Stimulated activated CD4-positive, alpha-beta T cell treated with anti-CD3 and anti-CD28 coated beads, TNF-alpha, amount 100 ng/mL, for 48 hours (primary cell): ENCODE results near the gene TXNDC17.
"Not testable (repeated sequence)": the region's sequence is repeated elsewhere in the genome, so short reads cannot be mapped to it uniquely, and the experiment has no call there.

Experiments used
- DNase-seq, 3 donors: peaks; one replicate each; pipeline ENCODE4 v3.0.0-alpha.2; 2020; ENCODE audit warnings: low read depth in 3 of 3

Gene TXNDC17

GRCh38 chr17:6636616-6637457 lies 4.0 kb upstream of the TXNDC17 start:
- DNase-seq, result no peak

DNA sequence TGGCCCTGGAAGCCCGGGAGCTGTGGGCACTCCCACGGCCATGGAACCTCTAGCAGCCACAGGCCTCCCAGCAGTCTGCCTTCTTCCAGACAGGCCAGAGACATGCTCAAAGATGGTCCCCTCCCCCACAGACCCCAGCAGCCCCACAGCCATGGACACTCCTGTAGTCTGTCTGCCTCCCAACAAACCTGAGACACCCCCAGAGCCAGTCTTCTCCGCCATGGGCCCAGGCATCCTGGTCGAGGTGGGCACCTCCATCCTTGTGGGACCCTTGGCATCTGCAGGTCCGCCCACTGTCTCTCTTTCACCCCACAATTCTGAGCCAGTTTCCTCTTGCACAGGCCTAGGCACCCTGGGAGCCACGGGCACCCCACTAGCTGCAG lies 3.4 kb upstream of the TXNDC17 start:
- no peak for DNase-seq

GRCh38 chr17:6638046-6638908 lies 2.6 kb upstream of the TXNDC17 start:
- no peak for DNase-seq

GRCh38 chr17:6639014-6639585 lies 1.8 kb upstream of the TXNDC17 start:
- DNase-seq, result no peak

DNA sequence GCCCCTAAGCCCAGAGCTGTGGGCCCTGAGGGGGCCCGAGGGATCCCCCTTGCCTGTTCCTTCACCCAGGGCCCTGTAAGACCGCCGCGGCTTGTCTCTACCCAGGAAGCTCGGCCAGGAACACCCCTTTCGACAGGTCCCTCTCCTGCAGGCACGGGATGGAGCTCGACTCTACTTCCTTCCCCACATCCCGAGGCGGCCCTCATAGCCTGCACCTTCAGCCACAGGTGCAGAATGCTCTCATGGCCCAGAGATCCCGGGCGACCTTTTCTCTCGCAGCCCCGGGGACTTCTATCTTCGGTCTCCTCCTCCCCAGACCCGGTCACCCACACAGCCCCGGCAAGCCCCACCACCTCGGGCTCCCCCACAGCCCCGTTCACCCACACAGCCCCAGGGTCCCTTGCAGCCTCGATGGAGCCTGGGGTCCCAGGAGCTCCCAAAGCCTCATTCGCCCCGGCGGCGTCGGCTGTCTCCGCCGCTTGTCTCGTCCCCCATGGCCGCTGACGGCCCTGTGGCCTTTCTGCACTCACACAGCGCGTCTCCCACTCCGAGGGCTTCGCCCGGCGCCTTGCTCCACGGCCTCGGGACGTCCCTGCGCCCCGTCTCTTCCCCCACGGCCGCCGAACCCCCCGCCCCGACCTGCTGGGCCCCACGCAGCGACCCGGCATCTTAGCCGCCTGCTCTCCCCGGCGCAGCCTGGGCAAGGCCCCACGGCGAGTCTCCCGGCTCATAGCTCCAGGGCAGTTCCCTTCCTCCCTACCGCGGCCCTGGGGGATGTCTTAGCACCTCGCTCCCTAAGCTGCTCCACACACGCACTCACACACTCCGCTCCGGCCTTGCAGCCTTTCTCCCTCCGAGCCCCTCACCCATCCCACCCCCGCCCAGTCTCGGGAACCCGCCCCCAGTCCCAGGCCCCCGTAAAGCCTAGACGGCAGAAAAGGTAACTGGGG lies 999 bp upstream of the TXNDC17 start:
- DNase-seq, result no peak

GRCh38 chr17:6641247-6641863 lies 495 bp downstream of the TXNDC17 start:
- DNase-seq, result no peak

DNA sequence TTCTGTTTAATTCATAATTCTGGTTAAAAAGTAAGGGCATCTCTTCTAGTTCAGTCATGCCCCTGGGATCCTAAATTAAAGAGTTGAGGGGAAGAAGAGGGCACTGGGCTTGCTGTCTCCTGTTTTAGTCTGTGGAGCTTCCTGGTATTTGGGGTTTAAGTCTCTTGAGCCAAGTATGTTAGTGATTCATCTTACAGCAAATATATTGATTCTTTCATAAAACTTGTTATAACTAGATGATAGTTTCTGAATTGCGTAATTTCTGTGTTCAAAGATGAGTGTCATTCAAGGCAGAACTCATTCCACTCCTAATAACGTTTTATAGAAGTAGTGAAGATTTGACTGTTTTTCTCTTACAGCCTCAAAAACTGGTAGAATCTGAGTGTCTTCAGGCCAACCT lies 1.7 kb downstream of the TXNDC17 start:
- DNase-seq, result no peak

GRCh38 chr17:6643451-6644125 lies 2.7 kb downstream of the TXNDC17 start:
- no peak for DNase-seq

DNA sequence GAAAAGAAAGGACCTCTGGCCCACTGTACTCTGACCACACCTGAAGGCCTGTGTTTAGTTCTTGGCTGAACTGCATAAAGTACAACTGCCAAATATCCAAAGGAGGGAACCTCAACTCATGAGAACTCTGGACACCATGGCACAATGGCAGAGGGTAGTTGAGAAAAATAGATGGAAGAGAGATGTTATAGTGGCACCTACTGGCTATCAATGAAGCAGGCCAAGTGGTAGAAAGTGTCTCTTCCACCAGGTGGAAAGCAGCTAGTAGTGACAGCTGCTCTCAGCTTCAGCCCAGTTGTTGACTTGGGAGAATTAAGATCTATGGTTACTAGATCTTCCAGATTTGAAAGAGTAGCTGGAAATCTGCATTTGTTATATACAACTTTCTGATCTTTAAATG lies 7.3 kb downstream of the TXNDC17 start:
- DNase-seq, result no peak

DNA sequence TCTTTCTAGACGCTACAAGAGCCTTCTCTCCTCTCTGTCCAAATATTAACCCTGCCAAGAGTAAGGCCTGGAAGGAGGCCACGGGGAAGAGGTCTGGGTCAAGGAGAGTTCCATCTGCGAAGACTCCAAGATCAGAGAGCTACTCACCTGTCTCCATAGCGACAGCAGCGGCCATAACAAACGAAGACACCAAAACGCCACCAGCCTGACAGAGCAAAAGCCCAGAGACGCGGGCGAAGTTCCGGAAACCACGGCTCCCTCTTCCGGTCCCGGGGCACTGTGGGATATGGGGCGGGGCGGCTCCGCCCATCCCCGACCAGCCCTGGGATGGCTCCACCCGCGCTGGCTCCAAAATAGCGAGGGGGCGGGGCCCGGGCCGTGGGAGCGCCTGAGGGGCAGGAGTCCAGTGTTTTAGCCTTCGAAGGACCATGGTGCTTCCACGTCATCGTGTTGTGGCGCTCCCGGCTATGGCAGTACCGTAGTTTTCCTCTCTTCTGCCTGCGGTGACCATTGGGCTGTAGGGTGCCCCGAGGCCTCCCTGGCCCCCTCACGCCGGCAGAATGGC lies 10.6 kb downstream of the TXNDC17 start, which contains the start of the genes C17orf100 and MED31:
TSS of gene C17orf100 (plus strand) at position 409 of the 565 bp plus-strand sequence. CDS start at position 561, 152 bp downstream.
TSS of gene MED31 (minus strand) at position 252 of the 565 bp plus-strand sequence. CDS start at position 175, 77 bp downstream.
- peak; percentile 92 to 94 (median 93) for DNase-seq

- DNase-seq, result no peak
Observed at GRCh38 chr17:6651919-6652452, 11.1 kb downstream of the TXNDC17 start.

DNA sequence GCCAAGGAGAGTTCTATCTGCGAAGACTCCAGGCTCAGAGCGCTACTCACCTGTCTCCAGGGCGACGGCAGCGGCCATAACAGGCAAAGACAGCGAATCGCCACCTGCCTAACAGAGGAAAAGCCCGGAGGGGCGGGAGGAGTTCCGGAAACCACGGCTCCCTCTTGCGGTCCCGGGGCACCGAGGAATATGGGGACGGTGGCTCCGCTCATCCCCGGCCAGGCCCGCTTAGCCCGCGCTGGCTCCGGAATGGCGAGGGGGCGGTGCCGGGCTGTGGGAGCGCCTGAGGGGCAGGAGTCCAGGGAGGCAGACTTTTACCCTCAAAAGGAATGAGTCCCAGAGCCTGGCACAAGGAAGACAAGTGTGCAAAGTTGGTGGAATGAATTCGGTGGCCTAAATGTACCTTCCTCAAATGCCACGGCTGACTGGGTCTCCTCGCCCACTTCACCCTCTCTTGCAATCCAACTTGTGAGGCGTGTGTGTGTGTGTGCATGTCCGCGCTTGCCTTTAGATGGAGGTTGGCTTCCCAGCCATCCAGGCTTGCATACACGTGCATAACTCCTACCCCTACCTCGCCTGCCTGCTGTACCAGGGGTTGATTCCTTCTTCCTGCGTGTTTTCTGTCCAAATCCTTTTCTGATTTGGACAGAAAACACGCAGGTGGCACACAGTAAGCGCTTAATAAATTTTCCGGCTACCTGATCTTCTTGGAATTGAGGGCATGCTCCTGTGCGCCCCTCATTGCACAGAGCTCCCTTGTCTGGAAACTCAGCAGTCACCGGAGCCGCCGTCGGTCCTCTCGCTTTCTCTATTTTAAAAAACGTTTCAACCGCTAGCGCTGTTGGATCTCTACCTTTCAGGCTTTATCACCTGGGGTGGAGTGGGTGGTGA lies 14.2 kb downstream of the TXNDC17 start:
- DNase-seq, result no peak

DNA sequence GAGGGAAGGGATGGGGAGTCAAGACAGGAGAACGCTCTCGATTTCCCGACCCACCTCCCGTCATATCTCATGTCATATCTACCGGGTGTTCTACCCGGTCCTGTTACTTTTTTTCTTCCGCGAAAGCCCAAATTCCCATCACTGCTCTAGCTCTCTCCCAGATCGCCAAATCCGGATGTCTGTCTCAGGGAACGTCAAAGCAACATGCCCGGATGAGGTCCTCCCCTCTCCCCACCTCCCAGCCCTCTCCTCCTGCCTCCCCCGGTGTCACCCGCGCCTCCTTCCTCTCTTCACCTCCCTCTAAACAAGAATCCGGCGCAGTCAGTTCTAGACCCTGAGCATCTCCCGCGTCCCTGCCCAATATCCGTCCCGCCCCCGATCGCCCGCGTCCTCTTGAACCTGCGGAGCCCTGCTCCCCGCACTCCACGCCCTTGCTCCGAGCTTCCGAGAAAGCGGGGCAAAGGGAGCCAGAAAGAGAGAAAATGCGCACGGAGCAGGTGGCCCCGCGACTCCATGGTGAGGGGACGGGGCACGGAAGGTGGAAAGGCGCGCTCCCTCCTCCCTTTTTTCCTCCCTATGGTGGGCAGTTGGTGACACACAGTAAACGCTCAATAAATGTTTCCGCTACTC lies 15.0 kb downstream of the TXNDC17 start:
- DNase-seq, result not testable (repeated sequence)

DNA sequence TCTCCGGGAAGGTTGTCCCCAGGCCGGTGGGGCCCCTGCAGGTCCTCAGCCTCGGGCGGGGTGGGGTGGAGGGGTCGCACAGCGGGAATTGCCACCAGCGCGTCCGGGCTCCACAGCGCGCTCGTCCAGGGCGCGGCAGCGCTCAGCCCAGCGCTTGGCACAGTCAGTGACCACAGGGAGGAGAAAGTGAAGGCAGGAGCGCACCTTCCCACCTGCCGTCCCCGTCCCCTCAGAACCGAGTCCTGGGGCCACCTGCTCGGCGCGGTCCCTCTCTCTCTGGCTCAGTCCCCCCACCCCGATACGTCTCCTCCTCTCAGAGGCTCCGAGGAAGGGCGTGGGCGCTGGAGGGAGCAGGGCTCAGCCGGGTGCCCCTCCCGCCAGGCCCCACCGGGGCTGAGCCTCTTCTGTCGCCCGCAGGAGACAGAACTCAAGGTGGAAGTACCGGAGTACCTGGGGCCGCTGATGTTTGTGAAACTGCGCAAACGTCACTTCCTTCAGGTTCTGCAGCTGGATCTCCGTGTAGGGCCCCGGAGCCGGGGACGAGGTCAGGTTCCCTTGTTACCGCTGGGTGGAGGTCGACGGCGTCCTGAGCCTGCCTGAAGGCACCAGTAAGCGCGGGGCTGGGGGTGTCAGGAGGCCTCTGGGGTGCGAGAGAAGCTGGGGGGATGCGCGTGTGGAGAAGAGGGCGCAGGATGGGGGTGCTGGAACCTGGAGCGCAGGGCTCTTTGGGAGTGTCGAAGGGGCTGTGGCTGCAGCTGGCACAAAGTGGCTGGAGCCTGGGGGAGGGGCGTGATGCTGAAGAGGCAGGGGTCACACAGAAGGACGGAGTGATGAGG lies 16.2 kb downstream of the TXNDC17 start:
- DNase-seq, result not testable (repeated sequence)

DNA sequence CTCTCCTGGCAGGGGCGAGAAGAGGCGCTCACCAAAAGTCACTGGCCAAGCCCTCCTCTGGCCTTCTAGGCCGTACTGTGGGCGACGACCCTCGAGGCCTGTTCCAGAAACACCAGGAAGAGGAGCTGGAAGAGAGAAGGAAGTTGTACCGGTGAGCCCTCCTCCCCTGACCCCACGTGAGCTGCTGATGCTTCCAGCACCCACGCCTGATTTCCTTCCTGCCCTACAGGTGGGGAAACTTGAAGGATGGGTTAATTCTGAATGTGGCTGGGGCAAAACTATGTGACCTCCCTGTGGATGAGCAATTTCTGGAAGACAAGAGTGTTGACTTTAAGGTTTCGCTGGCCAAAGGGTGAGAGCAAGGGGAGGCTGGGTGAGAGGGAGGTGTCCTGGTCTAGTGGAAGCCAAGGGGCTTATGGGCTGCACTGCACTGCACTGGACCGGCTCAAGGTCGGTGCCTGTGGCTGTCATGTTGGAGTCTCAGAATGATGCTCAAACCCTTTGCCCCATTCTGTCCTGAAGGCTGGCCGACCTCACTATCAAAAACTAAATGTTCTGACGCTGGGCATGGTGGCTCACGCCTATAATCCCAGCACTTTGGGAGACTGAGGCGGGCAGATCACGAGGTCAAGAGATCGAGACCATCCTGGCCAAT lies 16.9 kb downstream of the TXNDC17 start:
- no peak for DNase-seq

DNA sequence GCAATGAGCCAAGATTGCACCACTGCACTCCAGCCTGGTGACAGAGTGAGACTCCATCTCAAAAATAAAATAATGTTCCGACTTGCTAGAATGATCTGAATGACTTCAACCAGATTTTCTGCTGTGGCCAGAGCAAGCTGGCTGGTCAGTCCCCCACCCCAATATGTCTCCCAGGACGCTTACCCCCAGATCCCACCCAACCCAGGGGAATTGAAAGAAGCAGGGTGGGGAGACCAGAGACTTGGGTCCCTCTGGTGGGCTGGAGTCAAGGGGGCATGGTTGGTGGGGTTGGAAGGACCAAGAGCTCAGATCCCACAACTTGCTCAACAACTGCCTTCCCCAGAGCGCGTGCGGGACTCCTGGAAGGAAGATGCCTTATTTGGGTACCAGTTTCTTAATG lies 17.6 kb downstream of the TXNDC17 start:
- not testable (repeated sequence) for DNase-seq
